ENCODE measurements around the gene CHST11.
"Not testable (repeated sequence)": the region's sequence is repeated elsewhere in the genome, so short reads cannot be mapped to it uniquely, and the experiment has no call there.

CHST11 gene

GRCh38 chr12:104737791-104738301 is 281.1 kb downstream of the CHST11 start:
- DNase-seq (ENCODE audit: low read depth in 3 of 3): no peak

- no peak for DNase-seq (ENCODE audit: low read depth in 3 of 3)
These were observed 281.6 kb downstream of the CHST11 start for GRCh38 chr12:104738331-104738730.

GRCh38 chr12:104738776-104739642 is 282.3 kb downstream of the CHST11 start:
- DNase-seq (ENCODE audit: low read depth in 3 of 3): no peak

GRCh38 chr12:104740668-104741067 is 283.9 kb downstream of the CHST11 start:
- no peak for DNase-seq (ENCODE audit: low read depth in 3 of 3)

GRCh38 chr12:104741077-104741476 is 284.3 kb downstream of the CHST11 start:
- no peak for DNase-seq (ENCODE audit: low read depth in 3 of 3)

- no peak for DNase-seq (ENCODE audit: low read depth in 3 of 3)
These were observed 285.0 kb downstream of the CHST11 start for GRCh38 chr12:104741497-104742367.

GRCh38 chr12:104742551-104743201 is 285.9 kb downstream of the CHST11 start:
- no peak for DNase-seq (ENCODE audit: low read depth in 3 of 3)

- no peak for DNase-seq (ENCODE audit: low read depth in 3 of 3)
These were observed 286.4 kb downstream of the CHST11 start for GRCh38 chr12:104743202-104743580.

- DNase-seq (ENCODE audit: low read depth in 3 of 3): not testable (repeated sequence)
These were observed 287.2 kb downstream of the CHST11 start for GRCh38 chr12:104743753-104744548.

GRCh38 chr12:104746467-104747088 is 289.8 kb downstream of the CHST11 start:
- no peak for DNase-seq (ENCODE audit: low read depth in 3 of 3)

GRCh38 chr12:104747330-104747729 is 290.6 kb downstream of the CHST11 start:
- DNase-seq (ENCODE audit: low read depth in 3 of 3): no peak

GRCh38 chr12:104747955-104748354 is 291.2 kb downstream of the CHST11 start:
- peak in 1 of 3 donors; percentile 26 for DNase-seq (ENCODE audit: low read depth in 3 of 3)

GRCh38 chr12:104748356-104748755 is 291.6 kb downstream of the CHST11 start:
- DNase-seq (ENCODE audit: low read depth in 3 of 3): no peak

- DNase-seq (ENCODE audit: low read depth in 3 of 3): no peak
These were observed 292.0 kb downstream of the CHST11 start for GRCh38 chr12:104748790-104749189.

GRCh38 chr12:104749545-104749944 is 292.8 kb downstream of the CHST11 start:
- DNase-seq (ENCODE audit: low read depth in 3 of 3): no peak

GRCh38 chr12:104750061-104750460 is 293.3 kb downstream of the CHST11 start:
- DNase-seq (ENCODE audit: low read depth in 3 of 3): no peak

GRCh38 chr12:104751120-104751519 is 294.4 kb downstream of the CHST11 start:
- no peak for DNase-seq (ENCODE audit: low read depth in 3 of 3)

GRCh38 chr12:104751594-104751993 is 294.8 kb downstream of the CHST11 start:
- DNase-seq (ENCODE audit: low read depth in 3 of 3): no peak

GRCh38 chr12:104752016-104752415 is 295.3 kb downstream of the CHST11 start:
- no peak for DNase-seq (ENCODE audit: low read depth in 3 of 3)

- no peak for DNase-seq (ENCODE audit: low read depth in 3 of 3)
These were observed 296.1 kb downstream of the CHST11 start for GRCh38 chr12:104752881-104753280.

GRCh38 chr12:104756901-104757300 is 300.2 kb downstream of the CHST11 start:
- DNase-seq (ENCODE audit: low read depth in 3 of 3): no peak
